Renal cortex interstitium (tissue), 11 donors: Measurements from ENCODE around the gene DPM3. TPM values are rescaled to one million over a fixed set of nuclear protein-coding genes. Genes with fewer than 3 reads are reported as not detected.

ENCODE experiments used
- DNase-seq, 11 donors: peaks; one replicate each; pipeline ENCODE4 v3.0.0-alpha.2; 2013; ENCODE audit warnings: low read depth in 9 of 11, low spot score in 4 of 11; ENCODE audit errors: extremely low read depth in 1 of 11
- polyA plus RNA-seq, 3 donors: library from polyadenylated mRNA; unstranded; fragments of 120-200 nt; gene quantifications; one replicate each; pipeline ENCODE4 v1.2.1, GENCODE V29; 2013; ENCODE audit not compliant: insufficient read length in 3 of 3

DPM3 gene
- polyA plus RNA-seq, 3 donors = 33.0 to 50.0 (median 46.7) TPM

DNA sequence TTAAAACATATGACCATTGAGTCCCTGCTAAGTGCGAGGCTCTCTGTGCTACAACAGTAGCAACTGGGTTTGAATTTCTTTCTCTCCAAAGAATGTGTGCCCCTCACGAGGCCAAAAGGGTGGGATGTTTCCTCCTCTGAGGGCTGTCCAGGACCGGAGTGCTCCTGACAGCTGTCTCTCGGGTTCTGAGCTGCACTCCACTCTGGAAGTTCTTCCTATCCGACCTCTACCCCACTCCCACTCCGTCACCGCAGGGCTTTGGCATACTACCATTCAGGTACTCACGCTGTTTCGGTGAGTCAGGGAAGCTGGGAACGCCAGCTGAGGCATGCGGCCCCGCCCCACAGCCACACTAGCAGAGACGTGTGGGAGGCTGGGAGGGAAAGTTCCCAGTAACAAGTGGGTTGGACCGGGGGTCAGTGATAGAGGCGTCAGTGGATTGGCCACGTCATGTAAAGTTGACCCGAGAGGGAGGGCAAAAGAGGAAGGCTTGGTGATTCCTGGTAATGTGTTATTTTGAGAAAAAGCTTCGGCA, 5.4 kb downstream of the DPM3 start:
- peak in 7 of 11 donors; percentile 53 to 82 (median 63) for DNase-seq

GRCh38 chr1:155134322-155134721, 6.0 kb downstream of the DPM3 start:
- DNase-seq = no peak

- no peak for DNase-seq
Measured at GRCh38 chr1:155133799-155134281, 6.5 kb downstream of the DPM3 start.

GRCh38 chr1:155131856-155132255, 8.5 kb downstream of the DPM3 start:
- no peak for DNase-seq

DNA sequence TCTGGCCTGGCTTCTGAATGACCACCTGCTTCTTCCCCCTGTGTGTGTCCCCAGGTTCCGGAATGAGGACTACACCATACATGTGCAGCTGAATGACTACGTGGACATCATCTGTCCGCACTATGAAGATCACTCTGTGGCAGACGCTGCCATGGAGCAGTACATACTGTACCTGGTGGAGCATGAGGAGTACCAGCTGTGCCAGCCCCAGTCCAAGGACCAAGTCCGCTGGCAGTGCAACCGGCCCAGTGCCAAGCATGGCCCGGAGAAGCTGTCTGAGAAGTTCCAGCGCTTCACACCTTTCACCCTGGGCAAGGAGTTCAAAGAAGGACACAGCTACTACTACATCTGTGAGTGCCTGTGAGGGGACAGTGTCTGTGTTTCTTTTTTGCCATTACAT, 9.0 kb downstream of the DPM3 start:
- no peak for DNase-seq

DNA sequence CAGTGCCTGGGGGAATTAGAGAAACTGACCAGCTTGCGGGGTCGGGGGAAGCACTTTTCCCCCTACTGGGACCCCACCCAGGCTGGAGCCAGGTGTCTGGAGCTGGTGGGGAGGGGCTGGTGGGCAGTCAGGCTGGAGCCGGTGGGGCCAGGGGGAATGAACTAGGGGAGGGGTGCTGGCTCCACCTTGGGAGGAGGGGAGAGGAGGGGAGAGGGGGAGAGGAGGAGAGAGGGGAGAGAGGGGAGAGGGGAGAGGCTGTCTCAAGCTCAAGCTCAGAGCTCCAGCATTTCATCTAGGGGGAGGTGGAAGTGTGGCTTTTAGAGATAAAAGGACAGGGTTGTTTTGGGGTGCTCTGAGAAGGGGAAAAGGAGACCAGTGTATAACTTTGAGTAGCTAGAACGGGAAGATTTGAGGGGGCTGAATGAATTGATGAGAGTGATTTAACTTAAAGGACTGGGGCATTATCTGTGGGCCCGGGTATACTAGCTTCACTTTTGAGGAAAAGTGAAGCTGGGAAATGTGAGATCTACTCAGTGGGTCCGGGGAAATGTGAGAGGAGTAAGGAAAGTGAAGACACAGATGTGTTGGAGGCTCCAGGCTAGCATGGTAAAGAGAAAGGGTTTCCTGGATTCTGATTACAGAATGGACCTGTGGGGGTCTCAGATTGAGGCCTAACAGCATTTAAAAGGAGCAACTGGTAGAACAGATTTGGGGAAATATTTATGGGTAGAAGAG, 9.9 kb downstream of the DPM3 start:
- peak in 1 of 11 donors; percentile 12 for DNase-seq

GRCh38 chr1:155128755-155129473, 11.4 kb downstream of the DPM3 start:
- peak in 2 of 11 donors; percentile 21 to 31 for DNase-seq

DNA sequence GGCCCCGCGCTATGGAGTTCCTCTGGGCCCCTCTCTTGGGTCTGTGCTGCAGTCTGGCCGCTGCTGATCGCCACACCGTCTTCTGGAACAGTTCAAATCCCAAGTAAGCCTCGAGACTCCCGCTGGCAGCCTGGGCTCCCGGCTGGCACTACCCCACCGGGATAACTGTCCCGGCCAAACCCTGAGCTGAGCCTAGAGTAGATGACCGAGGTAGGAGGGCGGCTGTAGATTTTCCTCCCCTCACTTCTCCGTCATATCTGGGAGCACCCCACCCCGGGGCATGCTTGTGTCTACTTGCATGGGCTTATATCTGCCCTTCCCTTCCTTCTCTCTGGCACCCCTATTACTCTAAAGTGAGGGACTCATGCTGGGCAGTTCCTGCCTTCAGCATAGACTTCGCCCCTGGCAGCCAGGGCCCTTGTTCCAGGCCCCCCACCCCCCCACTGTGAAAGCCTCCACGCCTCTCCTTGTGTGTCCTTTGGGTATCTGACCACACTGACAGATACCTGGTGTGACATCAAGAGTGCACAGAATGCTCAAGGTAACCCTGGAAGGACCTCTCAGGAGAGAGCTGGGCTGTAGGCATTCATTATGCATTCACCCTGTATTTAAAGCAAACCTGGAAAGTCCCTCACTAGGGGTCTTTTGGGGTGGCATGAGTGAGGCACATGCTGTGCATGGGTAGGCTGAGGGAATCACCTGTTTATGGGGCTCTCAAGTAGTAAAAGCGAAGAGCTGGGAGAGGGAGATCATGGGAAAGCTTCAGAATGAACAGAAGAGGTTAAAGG, 12.2 kb downstream of the DPM3 start:
- DNase-seq = no peak

DNA sequence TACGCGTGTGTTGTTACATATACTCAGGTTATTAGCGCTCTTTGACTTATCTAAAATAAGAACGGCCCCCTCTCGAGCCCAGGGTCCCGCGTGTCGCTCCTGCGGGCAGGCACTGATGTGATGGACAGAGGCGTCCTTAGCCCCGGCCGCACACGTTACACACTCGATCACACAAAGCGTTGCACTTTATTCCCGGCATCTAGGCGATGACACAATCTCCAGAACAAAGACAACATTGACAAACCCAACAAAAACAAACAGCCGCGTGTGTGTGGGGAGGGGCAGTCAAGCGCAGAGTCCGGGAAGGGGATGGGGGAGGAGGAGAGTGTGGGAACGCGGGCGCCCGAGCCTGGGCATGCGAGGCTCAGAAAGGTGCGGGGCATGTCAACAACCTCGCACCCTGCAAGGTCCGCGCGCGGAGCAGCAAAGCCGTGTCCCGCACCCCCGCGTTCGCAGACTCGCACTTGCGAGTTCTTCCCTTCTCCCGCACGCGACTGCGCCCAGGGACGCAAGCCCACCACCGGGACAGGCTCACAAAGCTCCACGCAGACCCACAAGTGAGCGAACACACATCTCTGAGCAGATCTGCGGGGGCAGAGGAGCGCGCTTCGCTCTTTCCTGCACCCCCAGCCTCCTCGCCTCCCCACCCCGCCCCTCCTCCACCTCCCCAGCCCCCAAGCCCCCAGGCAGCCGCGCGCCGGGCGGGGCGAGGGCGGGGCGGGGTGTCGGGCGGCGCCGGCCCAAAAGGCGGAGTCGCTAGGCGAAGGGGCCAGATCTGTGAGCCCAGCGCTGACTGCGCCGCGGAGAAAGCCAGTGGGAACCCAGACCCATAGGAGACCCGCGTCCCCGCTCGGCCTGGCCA, 13.0 kb downstream of the DPM3 start, which contains the start of gene EFNA1:
EFNA1 (plus strand) TSS at position 772 of the 862 bp plus-strand sequence. CDS start 102 bp downstream, outside the sequence.
- peak in 6 of 11 donors; percentile 36 to 71 (median 46) for DNase-seq

GRCh38 chr1:155126556-155127104, 13.7 kb downstream of the DPM3 start:
- DNase-seq = peak in 1 of 11 donors; percentile 24

- DNase-seq = peak in 2 of 11 donors; percentile 16 to 23
Measured at GRCh38 chr1:155125946-155126555, 14.3 kb downstream of the DPM3 start.

GRCh38 chr1:155125511-155125945, 14.8 kb downstream of the DPM3 start:
- DNase-seq = no peak

- no peak for DNase-seq
Measured at GRCh38 chr1:155124503-155125463, 15.5 kb downstream of the DPM3 start.

GRCh38 chr1:155123801-155124200, 16.5 kb downstream of the DPM3 start:
- DNase-seq = no peak

DNA sequence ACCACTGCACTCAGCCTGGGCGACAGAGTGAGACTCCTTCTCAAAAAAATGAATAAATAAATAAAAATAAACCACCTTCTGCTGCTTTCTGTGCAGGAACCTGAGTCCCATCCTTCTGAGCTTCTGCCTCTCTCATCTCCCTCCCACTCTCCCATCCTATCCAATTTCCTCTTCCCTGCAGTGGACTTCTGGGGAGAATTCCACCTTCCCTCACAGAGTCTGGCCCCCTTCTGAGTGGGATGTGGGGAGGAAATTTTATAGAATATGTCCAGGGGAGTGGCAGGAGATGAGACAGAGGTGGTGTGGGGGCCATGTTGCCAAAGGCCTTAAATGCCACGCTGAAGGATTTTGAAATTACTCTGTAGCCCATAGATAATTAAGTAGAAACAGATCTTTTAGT, 18.0 kb downstream of the DPM3 start:
- DNase-seq = no peak

GRCh38 chr1:155121249-155121648, 19.1 kb downstream of the DPM3 start:
- no peak for DNase-seq
